Choroid plexus epithelial cell (primary cell): ENCODE measurements around the gene FASTK.

Experiments
- DNase-seq: peaks from one replicate; pipeline ENCODE4 v3.0.0-alpha.2; 2010; ENCODE audit warnings: low read depth
- H3K4me3 ChIP-seq: 2 replicates; pipeline ENCODE4 v1.5.1; 2011; ENCODE audit warnings: low read depth, mild to moderate bottlenecking, control low read depth, low read length, moderate library complexity
- TF ChIP-seq, protein P1 (sequence below): conservative IDR thresholded peaks from 2 replicates; pipeline ENCODE4 v1.5.1; 2011; ENCODE audit warnings: low read depth, mild to moderate bottlenecking, control low read depth, inconsistent platforms, low read length, moderate library complexity

Gene FASTK

DNA sequence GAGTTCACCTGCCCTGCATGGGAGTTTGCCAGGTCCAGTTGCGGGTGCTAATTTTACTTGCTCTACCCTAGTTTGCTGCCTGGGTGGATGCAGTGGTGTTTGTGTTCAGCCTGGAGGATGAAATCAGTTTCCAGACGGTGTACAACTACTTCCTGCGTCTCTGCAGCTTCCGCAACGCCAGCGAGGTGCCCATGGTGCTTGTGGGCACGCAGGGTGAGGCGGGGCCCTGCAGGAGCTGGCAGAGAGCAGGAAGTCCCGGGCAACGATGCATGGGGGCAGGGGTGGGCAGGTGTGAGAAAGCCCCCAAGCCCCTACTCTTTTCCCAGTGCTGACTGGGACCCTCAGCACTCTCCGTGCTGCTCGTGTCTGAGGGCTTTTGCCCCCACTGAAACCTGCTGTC lies 37.0 kb upstream of the FASTK start:
- no peak for DNase-seq

DNA sequence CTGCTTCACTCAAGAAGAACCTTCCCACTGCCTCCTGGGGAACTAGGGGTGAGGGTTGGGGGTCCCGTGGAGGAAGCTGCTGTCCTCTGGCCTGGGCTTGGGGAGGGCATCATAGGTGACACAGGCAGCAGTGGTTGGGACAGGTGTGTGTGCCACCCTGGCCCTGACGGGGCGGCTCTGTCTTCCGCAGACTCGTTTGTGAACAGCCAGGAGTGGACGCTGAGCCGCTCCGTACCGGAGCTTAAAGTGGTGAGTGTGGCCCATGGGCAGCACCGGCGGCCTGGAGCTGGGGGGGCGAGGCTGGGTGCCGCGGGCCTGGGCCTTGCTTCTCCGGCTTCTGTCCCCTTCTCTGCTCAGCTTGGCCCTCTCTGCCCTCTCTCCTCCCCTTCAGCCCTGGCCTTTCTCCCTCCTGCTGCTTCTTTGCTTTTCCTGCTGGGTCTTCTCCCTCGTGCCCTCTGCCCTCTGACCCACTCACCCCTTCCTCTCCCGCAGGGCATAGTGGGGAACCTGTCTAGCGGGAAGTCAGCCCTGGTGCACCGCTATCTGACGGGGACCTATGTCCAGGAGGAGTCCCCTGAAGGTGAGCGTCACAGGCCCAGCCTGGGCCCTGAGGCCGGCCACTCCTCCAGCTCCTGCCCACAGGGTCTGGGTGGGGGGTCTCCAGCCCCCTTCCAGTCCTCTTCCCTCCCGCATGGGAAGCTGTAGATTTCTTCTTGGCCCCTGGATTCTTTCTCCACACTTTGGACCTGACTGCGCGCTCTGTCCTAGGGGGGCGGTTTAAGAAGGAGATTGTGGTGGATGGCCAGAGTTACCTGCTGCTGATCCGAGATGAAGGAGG lies 36.2 kb upstream of the FASTK start:
- no peak for DNase-seq
- TF ChIP-seq, protein P1, sequence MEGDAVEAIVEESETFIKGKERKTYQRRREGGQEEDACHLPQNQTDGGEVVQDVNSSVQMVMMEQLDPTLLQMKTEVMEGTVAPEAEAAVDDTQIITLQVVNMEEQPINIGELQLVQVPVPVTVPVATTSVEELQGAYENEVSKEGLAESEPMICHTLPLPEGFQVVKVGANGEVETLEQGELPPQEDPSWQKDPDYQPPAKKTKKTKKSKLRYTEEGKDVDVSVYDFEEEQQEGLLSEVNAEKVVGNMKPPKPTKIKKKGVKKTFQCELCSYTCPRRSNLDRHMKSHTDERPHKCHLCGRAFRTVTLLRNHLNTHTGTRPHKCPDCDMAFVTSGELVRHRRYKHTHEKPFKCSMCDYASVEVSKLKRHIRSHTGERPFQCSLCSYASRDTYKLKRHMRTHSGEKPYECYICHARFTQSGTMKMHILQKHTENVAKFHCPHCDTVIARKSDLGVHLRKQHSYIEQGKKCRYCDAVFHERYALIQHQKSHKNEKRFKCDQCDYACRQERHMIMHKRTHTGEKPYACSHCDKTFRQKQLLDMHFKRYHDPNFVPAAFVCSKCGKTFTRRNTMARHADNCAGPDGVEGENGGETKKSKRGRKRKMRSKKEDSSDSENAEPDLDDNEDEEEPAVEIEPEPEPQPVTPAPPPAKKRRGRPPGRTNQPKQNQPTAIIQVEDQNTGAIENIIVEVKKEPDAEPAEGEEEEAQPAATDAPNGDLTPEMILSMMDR: no peak
- no peak overlapping the region for H3K4me3 ChIP-seq

More for the DNA sequence above, 37.0 kb upstream of the FASTK start:
- H3K4me3 ChIP-seq: no peak overlapping the region
- TF ChIP-seq, protein P1: no peak

DNA sequence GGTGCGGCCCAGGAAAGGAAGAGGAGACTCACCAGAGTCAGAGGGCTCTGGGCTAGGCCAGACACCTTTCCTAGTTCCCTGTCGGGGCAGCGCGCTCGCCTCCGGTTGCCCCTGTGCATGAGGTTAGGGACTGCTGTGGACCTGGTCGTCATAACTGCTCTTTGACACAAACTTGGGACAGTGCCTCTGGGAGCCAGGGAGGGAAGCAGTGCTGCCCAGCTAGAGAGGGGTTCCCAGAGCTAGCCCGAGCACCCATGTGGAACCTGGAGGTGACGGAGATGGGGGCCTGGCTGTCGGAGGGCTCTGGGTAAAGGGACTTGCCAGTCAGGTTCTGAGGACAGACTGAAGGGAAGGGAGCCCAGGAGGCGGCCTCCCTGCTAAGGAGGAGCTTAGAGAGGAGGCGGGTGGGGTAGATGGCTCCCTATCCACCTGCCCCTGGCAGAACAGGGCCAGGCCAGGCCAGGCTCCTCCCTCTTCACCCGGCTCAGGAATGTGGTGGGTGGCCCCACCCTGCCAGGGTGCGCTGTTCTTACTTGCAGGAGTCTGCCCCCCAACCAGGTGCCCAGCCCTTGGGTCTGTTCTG lies 35.3 kb upstream of the FASTK start:
- peak overlapping the region; percentile 44 for H3K4me3 ChIP-seq
- TF ChIP-seq, protein P1: no peak
- no peak for DNase-seq

DNA sequence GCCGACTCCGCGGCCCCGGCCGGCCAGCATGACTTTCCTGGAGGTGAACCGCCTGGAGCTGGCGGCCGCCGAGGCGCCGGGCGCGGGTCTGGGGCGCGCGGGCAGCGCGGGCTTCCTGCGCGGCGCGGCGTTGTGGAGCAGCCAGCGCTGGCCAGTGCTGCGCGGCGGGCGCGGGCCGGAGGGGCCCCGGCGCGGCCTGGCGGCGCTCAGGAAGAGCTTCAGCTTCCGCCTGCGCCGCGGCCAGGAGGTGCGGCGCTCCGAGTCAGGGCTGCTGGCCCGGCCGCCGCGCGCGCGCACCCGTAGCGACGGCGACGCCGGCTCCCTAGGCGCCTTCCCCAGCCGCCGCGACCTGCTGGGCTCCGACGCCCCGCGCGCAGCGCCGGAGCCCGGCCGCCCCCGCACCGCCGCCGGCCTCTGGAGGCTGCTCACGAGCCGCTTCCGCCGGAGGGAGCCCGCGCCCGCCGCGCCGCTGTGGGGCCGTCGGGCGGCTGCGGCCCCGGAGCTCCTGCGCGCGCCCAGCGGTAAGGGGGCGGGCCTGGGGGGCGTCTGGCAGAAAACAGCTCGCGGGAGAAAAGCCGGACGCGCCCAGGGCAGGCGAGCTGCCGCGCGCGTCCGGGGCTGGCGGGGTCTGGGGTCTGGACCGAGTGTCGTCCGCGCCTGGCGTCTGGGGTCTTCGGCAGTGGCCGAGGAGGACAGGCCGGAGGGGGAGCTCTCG lies 34.7 kb upstream of the FASTK start:
- TF ChIP-seq, protein P1: no peak
- peak; percentile 31 for DNase-seq
- peak overlapping the region; percentile 44 for H3K4me3 ChIP-seq

DNA sequence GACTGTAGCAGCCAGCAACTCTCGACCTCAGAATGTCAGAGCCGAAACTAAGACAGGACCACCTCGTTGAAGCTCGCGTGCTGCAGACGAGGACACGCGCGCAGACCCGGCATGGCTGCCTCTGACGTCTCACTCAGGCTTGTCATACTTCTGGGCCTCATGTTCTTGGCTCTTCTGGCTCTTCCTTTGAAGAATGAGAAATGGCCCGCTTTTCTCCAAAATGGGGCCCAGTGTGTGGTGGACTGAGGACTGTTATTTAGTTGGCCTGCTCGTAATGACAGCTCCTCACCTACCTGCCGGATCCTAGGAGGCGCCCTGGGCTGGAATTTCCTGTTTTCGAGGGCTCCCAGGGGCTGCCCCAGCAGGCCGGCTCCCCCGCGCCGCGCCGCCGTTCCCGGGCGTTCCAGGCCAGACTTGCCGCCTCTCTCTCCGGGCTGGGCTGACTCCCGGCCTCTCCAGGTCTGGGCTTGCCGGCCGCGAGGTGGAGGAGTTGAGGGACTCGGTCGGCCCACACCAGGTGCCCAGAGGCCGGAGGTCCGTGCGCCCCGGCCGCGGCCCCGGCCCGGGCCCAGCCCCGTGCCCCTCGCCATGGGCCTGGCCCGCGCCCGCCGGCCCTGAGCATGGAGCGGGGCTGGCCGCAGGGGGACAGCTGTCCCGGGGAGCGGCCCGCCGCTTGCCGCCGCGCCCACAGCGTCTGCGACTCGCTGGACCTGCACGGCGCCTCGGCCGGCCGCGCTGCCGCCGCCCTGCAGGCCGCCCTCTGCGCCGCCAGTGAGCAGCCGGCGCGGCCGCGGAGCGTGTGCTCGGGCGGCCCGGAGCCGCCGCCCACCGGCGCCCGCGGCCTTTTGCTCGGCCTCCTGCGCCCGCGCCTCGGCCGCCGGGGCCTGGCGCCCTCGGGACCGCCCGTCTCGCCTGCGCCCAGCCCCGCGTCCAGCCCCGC lies 33.8 kb upstream of the FASTK start:
- peak; percentile 67 for DNase-seq
- H3K4me3 ChIP-seq: peak overlapping the region; percentile 44
- TF ChIP-seq, protein P1: no peak
